Erythroblast (primary cell): ENCODE results near the gene RANBP17.

ENCODE experiments used
- DNase-seq, 2 experiments: peaks; one replicate each; lab custom pipeline; 2025; lab: John Stamatoyannopoulos, UW
- GATA1 ChIP-seq: IDR thresholded peaks from 2 replicates; pipeline ENCODE4 v1.6.1; 2011; ENCODE audit warnings: low read depth, mild to moderate bottlenecking, control low read depth, low read length, moderate library complexity
- POLR2A ChIP-seq: IDR thresholded peaks from 2 replicates; pipeline ENCODE4 v1.6.1; 2011; ENCODE audit warnings: mild to moderate bottlenecking, low read length

RANBP17 gene

DNA sequence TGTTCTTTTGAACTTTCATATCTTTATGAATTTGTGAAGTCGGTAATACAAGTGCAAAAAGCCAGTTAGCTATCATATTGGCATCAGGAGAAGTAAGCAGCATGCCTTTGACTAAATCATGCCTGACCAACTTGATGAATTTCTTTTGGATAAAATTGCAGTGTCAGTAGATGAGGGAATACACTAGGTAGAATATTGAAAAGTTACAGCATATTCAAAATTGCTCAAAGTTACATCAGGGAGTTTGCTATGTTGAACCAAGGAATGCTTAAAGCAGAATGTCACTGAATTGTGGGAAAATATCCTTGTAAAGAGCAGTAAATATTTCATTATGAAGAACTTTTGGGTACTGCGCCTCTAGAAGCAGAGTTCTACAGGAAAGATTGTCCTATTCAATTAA lies 360.1 kb downstream of the RANBP17 start:
- TF ChIP-seq GATA1 (no peak), POLR2A (no peak)
- no peak for DNase-seq

DNA sequence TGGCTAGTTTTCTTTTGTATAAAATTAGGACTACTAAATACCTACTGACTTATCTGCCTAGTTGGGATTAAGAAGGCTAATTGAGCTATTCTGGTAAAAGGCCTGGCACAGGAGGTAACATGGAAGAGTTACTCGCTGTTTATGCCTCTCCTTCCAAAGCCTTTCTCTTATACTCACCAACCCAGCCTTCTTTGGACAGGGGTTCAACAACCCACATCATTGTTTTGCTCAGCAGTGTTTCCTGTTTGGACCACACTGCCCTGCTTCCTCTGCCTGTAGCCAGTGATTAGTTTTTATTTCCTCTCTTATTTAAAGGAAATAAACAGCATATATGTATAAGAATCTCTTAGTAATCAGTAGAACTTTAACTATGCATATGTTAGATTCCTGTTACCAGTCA lies 362.1 kb downstream of the RANBP17 start:
- DNase-seq, result no peak
- TF ChIP-seq GATA1 (no peak), POLR2A (no peak)

DNA sequence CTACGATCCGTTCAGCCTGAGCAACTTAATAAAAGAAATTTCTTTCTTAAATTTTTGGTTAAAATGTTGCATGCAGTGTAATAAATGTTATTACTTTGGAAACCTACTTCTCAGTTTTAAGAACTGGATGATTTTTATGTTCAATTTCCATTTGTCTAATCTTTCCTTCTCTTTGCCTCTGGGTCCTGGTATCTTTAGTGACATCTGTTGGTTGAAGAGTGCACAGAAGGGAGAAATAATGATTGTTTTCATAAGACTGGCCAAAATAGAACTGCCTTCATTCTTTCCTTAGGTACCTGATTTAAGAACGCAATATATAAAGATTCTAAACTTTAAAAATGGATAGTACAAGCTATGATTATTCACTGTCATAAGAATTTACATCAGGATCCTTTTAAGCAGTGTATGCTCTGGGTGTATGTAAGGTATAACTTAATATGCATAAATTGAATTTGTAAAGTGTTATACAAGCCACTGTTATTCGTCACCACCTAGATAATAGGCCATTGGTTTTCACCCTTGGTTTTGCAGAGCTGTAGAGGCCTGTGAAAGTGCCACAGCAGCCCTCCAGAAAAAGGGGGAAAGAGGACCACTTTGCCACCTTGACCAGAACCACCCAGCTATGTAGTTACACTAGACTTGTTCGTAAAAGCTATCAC lies 364.4 kb downstream of the RANBP17 start:
- TF ChIP-seq POLR2A (no peak), GATA1 (no peak)
- peak; percentile 6 to 38 for DNase-seq

DNA sequence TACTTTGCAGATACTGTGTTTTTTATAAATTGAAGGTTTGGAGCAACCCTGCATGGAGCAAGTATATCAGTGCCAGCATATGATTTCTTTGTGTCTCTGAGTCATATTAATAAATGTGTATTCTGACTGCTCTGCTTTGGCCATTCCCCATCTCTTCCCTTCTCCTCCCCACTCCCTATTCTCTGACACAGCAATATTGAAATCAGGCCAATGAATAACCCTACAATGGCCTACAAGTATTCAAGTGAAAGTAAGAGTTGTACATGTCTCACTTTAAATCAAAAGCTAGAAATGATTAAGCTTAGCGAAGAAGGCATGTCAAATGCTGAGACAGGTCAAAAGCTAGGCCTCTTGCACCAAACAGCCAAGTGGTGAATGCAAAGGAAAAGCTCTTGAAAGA lies 365.0 kb downstream of the RANBP17 start:
- DNase-seq, result no peak
- TF ChIP-seq GATA1, result no peak
- no peak for TF ChIP-seq POLR2A

DNA sequence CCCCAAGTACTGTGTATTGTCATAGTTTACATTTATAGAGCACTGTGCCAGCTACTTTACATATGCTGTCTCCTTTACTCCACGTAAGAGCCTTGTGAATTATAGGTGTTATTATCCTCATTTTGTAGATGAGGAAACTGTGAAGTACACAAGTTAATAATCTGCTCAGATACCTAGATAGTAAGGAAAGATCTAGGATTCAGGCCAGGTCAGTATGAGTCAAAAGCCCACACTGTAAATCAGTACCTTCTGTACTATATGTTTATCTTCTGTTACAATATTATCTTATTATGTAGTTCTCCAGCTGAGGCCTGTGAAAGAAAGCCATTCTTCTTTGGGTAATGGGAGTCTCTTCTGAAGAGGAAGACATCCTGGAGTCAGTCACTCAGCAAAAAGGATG lies 374.8 kb downstream of the RANBP17 start:
- no peak for DNase-seq

DNA sequence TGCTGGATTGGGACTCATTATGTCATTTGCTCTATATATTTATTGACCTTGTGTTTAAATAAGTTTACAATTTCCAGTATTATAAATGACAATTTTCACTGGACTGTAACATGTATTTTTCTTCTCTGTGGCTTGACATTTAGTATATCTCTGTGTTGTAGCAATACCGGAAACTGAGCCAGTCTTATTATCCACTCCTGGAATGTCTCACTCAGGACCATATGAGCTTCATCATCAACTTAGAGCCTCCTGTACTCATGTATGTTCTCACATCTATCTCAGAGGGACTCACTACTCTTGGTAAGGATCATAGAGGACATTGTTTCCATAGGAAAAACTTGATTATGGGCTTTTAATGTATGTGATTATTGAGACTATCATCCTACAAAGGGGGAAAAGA lies 380.7 kb downstream of the RANBP17 start:
- no peak for TF ChIP-seq POLR2A
- TF ChIP-seq GATA1, result no peak
- DNase-seq, result no peak

More for the DNA sequence above, 374.8 kb downstream of the RANBP17 start:
- TF ChIP-seq POLR2A (no peak), GATA1 (no peak)

DNA sequence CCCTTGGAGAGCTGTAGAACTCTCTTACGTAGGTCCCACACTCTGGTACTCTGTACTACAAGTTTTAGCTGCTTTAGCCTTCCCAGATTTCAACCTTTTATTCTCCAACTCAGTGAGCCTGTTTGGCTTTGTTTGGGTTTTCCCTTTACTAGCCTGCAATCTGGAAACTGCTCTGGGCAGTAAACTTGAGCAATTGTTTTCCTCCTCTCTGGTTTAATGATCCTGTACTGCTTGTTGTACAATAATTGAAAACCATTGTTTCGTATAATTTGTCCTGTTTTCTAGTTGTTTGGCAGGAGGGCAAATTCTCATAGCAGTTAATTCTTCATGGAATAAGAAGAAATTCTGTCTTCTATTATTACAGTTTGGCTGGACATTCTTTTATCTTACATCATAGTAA lies 384.4 kb downstream of the RANBP17 start:
- TF ChIP-seq GATA1 (no peak), POLR2A (no peak)
- DNase-seq, result no peak

DNA sequence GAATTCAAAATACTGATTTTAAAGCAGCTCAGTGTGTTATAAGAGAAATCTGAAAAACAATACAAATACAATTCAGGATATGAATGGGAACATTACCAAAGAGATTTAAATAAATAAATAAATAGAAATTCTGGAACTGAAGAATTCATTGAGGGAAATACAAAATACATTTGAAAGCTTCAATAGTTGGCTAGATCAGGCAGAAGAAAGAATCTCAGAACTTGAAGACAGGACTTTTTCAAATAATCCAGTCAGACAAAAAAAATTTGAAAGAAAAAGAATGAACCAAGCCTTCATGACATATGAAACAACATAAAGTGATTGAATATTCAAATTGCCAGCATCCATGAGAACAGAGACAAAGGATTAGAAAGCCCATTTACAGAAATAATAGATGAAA lies 387.6 kb downstream of the RANBP17 start:
- DNase-seq, result no peak
- TF ChIP-seq GATA1 (no peak), POLR2A (no peak)

DNA sequence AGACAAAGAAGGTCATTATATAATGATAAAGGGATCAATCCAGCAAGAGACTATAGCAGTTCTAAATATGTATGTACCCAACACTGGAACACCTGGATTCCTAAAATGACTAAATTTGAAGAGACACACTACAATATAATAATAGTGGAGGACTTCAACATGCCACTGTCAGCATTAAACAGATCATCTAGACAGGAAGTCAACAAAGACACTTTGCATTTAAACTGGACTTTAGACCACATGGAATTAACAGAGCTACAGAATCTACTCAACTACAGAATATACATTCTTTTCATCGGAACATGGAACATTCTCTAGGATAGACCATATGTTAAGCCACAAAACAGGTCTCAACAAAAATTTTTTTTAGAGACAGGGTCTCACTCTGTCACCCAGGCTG lies 388.9 kb downstream of the RANBP17 start:
- no peak for DNase-seq
- TF ChIP-seq GATA1, result no peak
- no peak for TF ChIP-seq POLR2A

DNA sequence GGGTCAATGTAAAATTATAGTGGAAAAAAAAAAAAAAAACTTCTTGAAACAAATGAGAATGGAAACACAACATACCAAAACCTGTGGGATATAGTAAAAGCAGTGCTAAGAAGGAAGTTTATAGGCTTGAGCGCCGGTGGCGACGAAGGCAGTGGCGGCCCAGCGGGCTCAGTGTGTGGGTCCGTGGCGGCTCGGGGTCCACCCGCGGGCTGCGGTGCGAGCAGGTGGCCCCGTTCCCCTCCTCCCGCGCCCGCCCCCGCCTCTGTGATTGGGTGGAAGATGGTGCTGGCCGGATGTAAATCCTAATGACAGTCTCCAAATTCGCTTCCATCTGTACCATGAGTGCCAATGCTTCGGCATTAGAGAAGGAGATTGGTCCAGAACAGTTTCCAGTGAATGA lies 389.7 kb downstream of the RANBP17 start:
- TF ChIP-seq GATA1, result no peak
- no peak for TF ChIP-seq POLR2A
- DNase-seq, result no peak

DNA sequence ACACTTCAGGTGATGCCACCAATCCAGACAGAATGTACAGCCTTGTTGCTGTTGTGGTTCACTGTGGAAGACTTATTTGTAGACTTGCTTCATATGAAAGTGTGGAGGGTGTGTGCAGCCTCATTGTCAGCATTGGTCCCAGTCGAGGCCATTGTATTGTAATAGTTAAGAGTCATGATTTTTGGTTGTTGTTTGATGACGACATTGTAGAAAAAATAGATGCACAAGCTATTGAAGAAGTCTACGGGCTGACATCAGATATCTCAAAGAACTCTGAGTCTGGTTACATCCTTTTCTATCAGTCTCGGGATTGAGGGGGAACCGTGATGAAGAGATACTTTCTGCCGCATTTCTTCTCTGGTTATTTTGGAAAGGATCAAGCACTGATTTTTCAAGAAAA lies 390.9 kb downstream of the RANBP17 start:
- TF ChIP-seq POLR2A, result no peak
- no peak for TF ChIP-seq GATA1
- DNase-seq, result no peak

DNA sequence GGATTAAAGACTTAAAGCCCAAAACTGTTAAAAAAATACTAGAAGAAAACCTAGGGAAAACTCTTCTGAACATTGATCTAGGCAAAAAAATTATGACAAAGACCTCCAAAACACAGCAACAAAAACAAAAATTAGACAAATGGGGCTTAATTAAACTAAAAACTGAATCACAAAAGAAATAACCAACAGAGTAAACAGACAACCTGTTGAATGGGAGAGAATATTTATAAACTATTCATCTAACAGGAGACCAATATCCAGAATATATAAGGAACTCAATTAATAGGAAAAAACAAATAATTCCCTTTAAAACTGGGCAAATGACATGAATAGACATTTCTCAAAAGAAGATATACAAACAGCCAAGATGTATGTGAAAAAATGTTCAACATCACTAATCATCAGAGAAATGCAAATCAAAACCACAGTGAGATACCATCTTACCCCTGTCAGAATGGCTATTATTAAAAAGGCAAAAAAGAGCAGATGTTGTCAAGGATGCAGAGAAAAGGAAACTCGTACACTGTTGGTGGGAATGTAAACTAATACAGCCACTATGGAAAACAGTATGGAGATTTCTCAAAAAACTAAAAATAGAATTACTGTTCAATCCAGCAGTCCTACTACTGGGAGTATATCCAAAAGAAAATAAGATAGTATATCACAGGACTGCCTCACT lies 397.1 kb downstream of the RANBP17 start:
- no peak for DNase-seq
- TF ChIP-seq POLR2A, result no peak
- TF ChIP-seq GATA1, result no peak

DNA sequence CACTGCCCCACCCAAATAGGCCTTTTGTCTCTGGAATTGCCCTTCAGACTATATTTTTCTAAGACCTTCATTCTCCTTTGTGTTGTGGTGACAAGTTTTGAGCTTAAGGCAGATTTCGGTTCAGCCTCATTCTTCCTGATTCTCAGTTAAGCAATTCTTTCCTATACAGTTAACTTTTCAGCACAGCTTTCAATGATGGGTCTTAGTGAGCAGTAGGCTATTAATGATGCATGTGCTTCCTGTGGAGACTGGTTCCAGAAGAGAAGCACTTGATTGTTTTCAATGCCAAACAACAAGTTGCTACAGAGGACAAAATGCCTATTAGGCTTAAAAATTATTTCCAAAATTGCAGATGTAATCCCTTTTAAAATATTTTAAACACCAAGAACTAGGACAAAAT lies 399.5 kb downstream of the RANBP17 start:
- no peak for DNase-seq
- TF ChIP-seq POLR2A, result no peak
- no peak for TF ChIP-seq GATA1

DNA sequence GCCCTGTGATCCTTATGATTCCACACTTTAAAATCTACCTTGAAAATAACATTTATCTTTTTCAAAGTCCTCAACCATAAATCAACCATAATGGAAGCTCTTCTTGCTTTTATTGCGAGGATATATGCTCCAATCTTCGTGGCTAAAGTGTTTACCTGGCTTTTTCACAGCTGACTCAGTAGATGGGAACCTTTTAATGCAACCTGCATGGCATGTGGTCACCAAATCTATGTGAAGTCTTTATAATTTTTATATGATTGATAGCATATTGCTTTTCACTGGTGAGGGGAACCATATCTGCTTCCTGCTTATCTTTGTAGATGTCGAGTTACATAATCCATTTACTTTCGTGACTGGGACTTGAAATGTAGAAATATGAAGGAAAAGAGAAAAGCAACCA lies 400.1 kb downstream of the RANBP17 start:
- TF ChIP-seq GATA1 (no peak), POLR2A (no peak)
- no peak for DNase-seq

DNA sequence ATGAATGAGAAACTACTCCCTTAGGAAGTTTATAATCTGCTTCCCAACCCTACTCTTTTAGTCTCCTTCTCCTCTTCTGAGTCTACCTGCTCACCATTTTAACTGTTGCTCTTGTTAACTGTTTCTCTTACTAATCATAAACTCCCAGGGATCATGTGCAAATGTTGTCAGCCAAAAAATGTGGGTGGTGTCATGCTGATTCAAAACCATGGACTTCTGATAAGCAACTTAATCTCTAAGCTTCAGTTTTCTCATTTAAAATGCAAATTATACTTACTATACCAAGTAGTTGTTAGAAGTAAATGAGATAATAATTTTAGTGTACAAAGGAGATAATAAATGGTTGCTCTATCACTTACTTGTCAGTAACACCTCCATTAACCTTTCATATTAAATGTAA lies 401.4 kb downstream of the RANBP17 start:
- peak; percentile 76 to 92 for DNase-seq

DNA sequence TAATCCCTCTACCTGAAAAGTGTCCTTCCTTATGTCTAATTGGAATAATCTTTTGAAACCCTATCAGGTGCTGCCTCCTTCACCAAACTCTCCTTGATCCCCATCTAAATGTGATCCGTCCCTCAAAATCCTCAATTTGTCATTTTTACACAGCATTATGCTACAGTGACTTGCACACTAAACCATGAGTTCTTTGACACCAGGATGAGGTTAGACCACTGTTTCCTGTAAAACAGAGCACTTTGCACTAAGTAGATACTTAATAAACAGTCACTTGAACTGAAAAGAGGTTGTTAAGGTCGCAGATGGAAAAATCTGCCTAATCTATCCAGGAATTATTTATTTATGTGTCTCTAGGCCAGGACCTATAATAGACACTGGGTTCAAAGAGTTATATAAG lies 403.0 kb downstream of the RANBP17 start:
- no peak for TF ChIP-seq POLR2A
- no peak for TF ChIP-seq GATA1
- DNase-seq, result no peak

More for the DNA sequence above, 401.4 kb downstream of the RANBP17 start:
- TF ChIP-seq POLR2A (peak; percentile 48), GATA1 (no peak)
